ACC112 (cell line): ENCODE measurements around the gene WDR83.
A peak's percentile ranks its signal among the peaks of the same experiment; 100 is the strongest.
"Not testable (repeated sequence)": the region's sequence is repeated elsewhere in the genome, so short reads cannot be mapped to it uniquely, and the experiment has no call there.

Experiments used
- H2AFZ ChIP-seq: fragments of 200-600 bp; sonication (generic); one replicate; pipeline ENCODE4 v1.6.0; 2017; ENCODE audit warnings: antibody characterized with exemption, low read length; ENCODE audit not compliant: unreplicated experiment
- H3K27ac ChIP-seq: fragments of 200-600 bp; sonication (generic); 2 replicates; pipeline ENCODE4 v1.5.1; 2014; ENCODE audit warnings: low read depth, mild to moderate bottlenecking, antibody characterized with exemption, low read length, moderate library complexity
- H3K27me3 ChIP-seq: fragments of 200-600 bp; sonication (generic); 2 replicates; pipeline ENCODE4 v1.6.1; 2014; ENCODE audit warnings: mild to moderate bottlenecking, antibody characterized with exemption, low read length, moderate library complexity, mixed read lengths; ENCODE audit not compliant: insufficient read depth
- H3K36me3 ChIP-seq: fragments of 200-600 bp; sonication (generic); 2 replicates; pipeline ENCODE4 v1.6.1; 2016; ENCODE audit warnings: mild to moderate bottlenecking, antibody characterized with exemption, low read length, moderate library complexity, mixed read lengths; ENCODE audit not compliant: insufficient read depth
- H3K4me1 ChIP-seq: fragments of 200-600 bp; sonication (generic); one replicate; pipeline ENCODE4 v1.6.1; 2016; ENCODE audit warnings: low read length, mixed read lengths; ENCODE audit not compliant: insufficient read depth, unreplicated experiment, control insufficient read depth
- H3K4me3 ChIP-seq: fragments of 200-600 bp; sonication (generic); 2 replicates; pipeline ENCODE4 v1.5.1; 2014; ENCODE audit warnings: mild to moderate bottlenecking, low read depth, low read length
- H3K79me2 ChIP-seq: fragments of 200-600 bp; sonication (generic); one replicate; pipeline ENCODE4 v1.6.0; 2016; ENCODE audit warnings: low read length; ENCODE audit not compliant: control insufficient read depth, unreplicated experiment, insufficient read depth

WDR83 gene

GRCh38 chr19:12639901-12640613, 26.6 kb upstream of the WDR83 start:
- Histone ChIP-seq H2AFZ (peak overlapping the region; percentile 25), H3K79me2 (no peaks in the 10 kb centered on the region), H3K36me3 (no peaks in the 10 kb centered on the region), H3K4me1 (no peaks in the 10 kb centered on the region), H3K4me3 (peak overlapping the region; percentile 37; the same call in 1 of the 2 replicates), H3K27ac (no peak overlapping the region), H3K27me3 (no peaks in the 10 kb centered on the region)

GRCh38 chr19:12641456-12641855, 25.2 kb upstream of the WDR83 start:
- no peak overlapping the region for H2AFZ ChIP-seq
- no peaks in the 10 kb centered on the region for H3K4me1 ChIP-seq
- no peaks in the 10 kb centered on the region for H3K27me3 ChIP-seq
- no peaks in the 10 kb centered on the region for H3K36me3 ChIP-seq
- no peaks in the 10 kb centered on the region for H3K79me2 ChIP-seq
- H3K27ac ChIP-seq = no peak overlapping the region
- H3K4me3 ChIP-seq = no peak overlapping the region

- Histone ChIP-seq H3K79me2 (no peaks in the 10 kb centered on the region), H3K27ac (no peak overlapping the region)
Observed at GRCh38 chr19:12642506-12642905, 24.1 kb upstream of the WDR83 start.

GRCh38 chr19:12643716-12644115, 22.9 kb upstream of the WDR83 start:
- not testable (repeated sequence) for H2AFZ ChIP-seq, H3K4me3 ChIP-seq, H3K27me3 ChIP-seq, H3K79me2 ChIP-seq, H3K36me3 ChIP-seq, H3K4me1 ChIP-seq, H3K27ac ChIP-seq

More at GRCh38 chr19:12642506-12642905, 24.1 kb upstream of the WDR83 start:
- Histone ChIP-seq H3K27me3 (no peaks in the 10 kb centered on the region), H3K4me1 (no peaks in the 10 kb centered on the region), H3K36me3 (no peaks in the 10 kb centered on the region), H2AFZ (no peak overlapping the region), H3K4me3 (no peak overlapping the region)

GRCh38 chr19:12646551-12646950, 20.1 kb upstream of the WDR83 start:
- H2AFZ ChIP-seq = no peak overlapping the region
- H3K27ac ChIP-seq = no peak overlapping the region
- no peaks in the 10 kb centered on the region for H3K36me3 ChIP-seq

DNA sequence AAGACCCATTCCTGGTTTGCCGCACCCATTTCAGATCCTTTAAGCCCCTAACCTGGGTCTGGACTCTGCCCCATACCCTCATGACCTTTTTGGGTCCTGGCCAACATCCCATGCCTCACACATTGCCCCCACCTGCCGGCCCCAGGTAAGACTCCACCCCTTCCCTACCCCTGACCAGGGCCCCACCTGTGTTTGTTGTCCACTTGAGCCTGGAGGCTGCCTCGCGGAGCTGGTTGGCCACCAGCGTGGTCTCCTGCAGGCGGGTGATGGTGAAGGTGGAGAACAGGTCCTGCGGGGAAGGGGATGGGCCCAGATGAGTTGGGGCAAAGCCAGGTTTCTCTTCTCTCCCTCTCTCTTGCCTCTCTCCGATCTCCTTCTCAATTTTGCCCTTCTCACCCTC, 19.6 kb upstream of the WDR83 start:
- H3K79me2 ChIP-seq = no peaks in the 10 kb centered on the region
- H2AFZ ChIP-seq = no peak overlapping the region
- H3K27me3 ChIP-seq = no peaks in the 10 kb centered on the region

More at GRCh38 chr19:12646551-12646950, 20.1 kb upstream of the WDR83 start:
- Histone ChIP-seq H3K4me3 (no peak overlapping the region), H3K4me1 (no peaks in the 10 kb centered on the region), H3K79me2 (no peaks in the 10 kb centered on the region), H3K27me3 (no peaks in the 10 kb centered on the region)

GRCh38 chr19:12647490-12648071, 19.0 kb upstream of the WDR83 start:
- Histone ChIP-seq H3K4me3 (no peak overlapping the region), H3K27me3 (no peaks in the 10 kb centered on the region), H2AFZ (no peak overlapping the region), H3K27ac (no peak overlapping the region), H3K36me3 (no peaks in the 10 kb centered on the region), H3K79me2 (no peaks in the 10 kb centered on the region), H3K4me1 (no peaks in the 10 kb centered on the region)

More for the DNA sequence above, 19.6 kb upstream of the WDR83 start:
- no peak overlapping the region for H3K4me3 ChIP-seq
- no peak overlapping the region for H3K27ac ChIP-seq
- no peaks in the 10 kb centered on the region for H3K4me1 ChIP-seq
- no peaks in the 10 kb centered on the region for H3K36me3 ChIP-seq

DNA sequence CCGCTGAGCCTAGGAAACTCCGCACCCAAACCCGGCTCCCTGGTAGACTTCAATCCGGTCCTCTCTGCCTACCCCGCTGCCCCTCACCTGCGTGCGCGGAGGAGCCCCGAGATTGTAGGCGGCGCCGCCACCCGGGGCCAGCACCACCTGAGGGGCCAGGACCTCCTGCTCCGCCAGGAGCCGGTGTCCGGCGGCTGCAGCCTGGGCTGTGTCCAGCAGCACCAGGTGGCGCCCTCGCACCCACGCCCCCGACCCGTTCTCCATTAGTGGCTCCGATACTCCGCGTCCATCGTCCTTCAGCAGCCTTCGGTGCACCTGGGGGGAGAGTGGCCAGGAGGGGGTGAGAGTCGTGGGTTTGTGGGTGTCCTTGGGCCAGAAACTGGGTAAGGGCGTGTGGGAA, 18.5 kb upstream of the WDR83 start:
- H2AFZ ChIP-seq = no peak overlapping the region

GRCh38 chr19:12649941-12650340, 16.7 kb upstream of the WDR83 start:
- Histone ChIP-seq H3K27ac (no peak overlapping the region), H3K4me1 (no peaks in the 10 kb centered on the region), H3K27me3 (no peaks in the 10 kb centered on the region), H3K4me3 (no peak overlapping the region), H3K79me2 (no peaks in the 10 kb centered on the region), H2AFZ (no peak overlapping the region), H3K36me3 (no peaks in the 10 kb centered on the region)

More for the DNA sequence above, 18.5 kb upstream of the WDR83 start:
- Histone ChIP-seq H3K36me3 (no peaks in the 10 kb centered on the region), H3K4me3 (no peak overlapping the region), H3K27ac (no peak overlapping the region), H3K27me3 (no peaks in the 10 kb centered on the region), H3K79me2 (no peaks in the 10 kb centered on the region), H3K4me1 (no peaks in the 10 kb centered on the region)

DNA sequence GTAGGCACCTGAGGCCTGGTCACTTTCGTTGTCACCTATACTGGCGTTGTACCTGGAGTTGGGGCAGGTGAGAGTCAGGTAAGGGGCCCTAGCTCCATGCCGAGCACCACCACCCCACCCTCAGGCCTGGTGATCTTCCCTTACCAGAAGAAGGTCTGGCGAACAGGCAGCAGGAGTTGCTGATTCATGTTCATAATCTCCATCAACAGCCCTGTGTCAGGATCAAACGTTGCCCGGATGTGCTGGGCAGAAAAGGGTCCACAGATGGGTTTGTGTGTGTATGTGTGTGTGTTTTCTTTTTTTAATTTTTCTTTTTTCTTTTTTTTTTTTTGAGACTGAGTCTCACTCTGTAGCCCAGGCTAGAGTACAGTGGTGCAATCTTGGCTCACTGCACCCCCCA, 14.4 kb upstream of the WDR83 start:
- peaks cover under 1% of the 10 kb centered on the region; the same call in 1 of the 2 replicates for H3K36me3 ChIP-seq
- H3K4me3 ChIP-seq = no peak overlapping the region
- H3K79me2 ChIP-seq = no peaks in the 10 kb centered on the region
- no peak overlapping the region for H2AFZ ChIP-seq
- no peaks in the 10 kb centered on the region for H3K27me3 ChIP-seq
- H3K4me1 ChIP-seq = no peaks in the 10 kb centered on the region
- H3K27ac ChIP-seq = no peak overlapping the region

- Histone ChIP-seq H3K4me1 (no peaks in the 10 kb centered on the region), H3K4me3 (no peak overlapping the region), H3K36me3 (peaks cover 2% of the 10 kb centered on the region; the same call in 1 of the 2 replicates), H2AFZ (no peak overlapping the region), H3K27me3 (no peaks in the 10 kb centered on the region), H3K79me2 (no peaks in the 10 kb centered on the region), H3K27ac (no peak overlapping the region)
Observed at GRCh38 chr19:12655546-12655945, 11.1 kb upstream of the WDR83 start.
